Body of pancreas (tissue), 4 donors: Measurements from ENCODE around the gene CERK. TPM values are rescaled to one million over a fixed set of nuclear protein-coding genes. Genes with fewer than 3 reads are reported as not detected.

Experiments
- ATAC-seq: fragments of 150-250 bp; one replicate; pipeline ENCODE4 v1.9.1; 2016
- DNase-seq, 4 donors: peaks; one replicate each; pipeline ENCODE4 v3.0.0-alpha.2; 2019
- H3K27ac ChIP-seq, 4 donors: fragments of 200-600 bp; sonication (generic); 1 replicate in 3 of 4; 2 replicates in 1 of 4; pipeline versions ENCODE4 v1.5.1 to v1.6.1; 2016 to 2019; ENCODE audit warnings: mild to moderate bottlenecking in 1 of 4, mixed read lengths in 1 of 4, moderate library complexity in 1 of 4
- H3K27me3 ChIP-seq, 2 donors: fragments of 200-600 bp; sonication (generic); one replicate each; pipeline ENCODE4 v1.6.0; 2016; ENCODE audit warnings: mild to moderate bottlenecking in 1 of 2
- H3K36me3 ChIP-seq, 2 donors: fragments of 200-600 bp; sonication (generic); replicated peaks in 1 of 2; 2 replicates each; pipeline ENCODE4 v1.5.1; 2016; ENCODE audit warnings: low read depth in 2 of 2; ENCODE audit not compliant: insufficient read depth in 1 of 2
- H3K4me1 ChIP-seq: fragments of 200-600 bp; sonication (generic); one replicate; pipeline ENCODE4 v1.6.0; 2016
- H3K4me3 ChIP-seq, 2 donors: fragments of 200-600 bp; sonication (generic); 1 replicate in 1 of 2; 2 replicates in 1 of 2; pipeline ENCODE4 v1.5.1; 2016 to 2019
- H3K9me3 ChIP-seq, 3 donors: fragments of 200-600 bp; sonication (generic); 1 replicate in 2 of 3; 2 replicates in 1 of 3; pipeline ENCODE4 v1.5.1; 2016
- CTCF ChIP-seq, 7 experiments: fragments of 450-650 bp in 4 of 7; fragments of 200-600 bp in 3 of 7; sonication (generic) in 3 of 7; IDR thresholded peaks; one replicate each; pipeline ENCODE4 v1.5.1; 2016 to 2019; ENCODE audit warnings: antibody characterized with exemption in 7 of 7
- POLR2A ChIP-seq, 3 donors: fragments of 450-650 bp; IDR thresholded peaks; one replicate each; pipeline ENCODE4 v1.6.1; 2016; ENCODE audit warnings: antibody characterized with exemption in 3 of 3, mild to moderate bottlenecking in 2 of 3
- WGBS, 2 donors: methylation state at CpG; one replicate each; pipeline ENCODE4 v1.1.5; 2017; 5-methylcytosine and 5-hydroxymethylcytosine counted together
- intact Hi-C: fragments of 100-400 bp; cut with DNase I; formaldehyde crosslinking; loops from one replicate; pipeline ENCODE4 v1.15.1; 2023
- total RNA-seq, 2 donors: library from RNA; depleted of rRNA; stranded (reverse); fragments of >200 nt; gene quantifications; one replicate each; pipeline ENCODE4 v1.1.0, GENCODE V29; 2016

Gene CERK
- total RNA-seq, 2 donors from 2014 or later, result 33.6 to 46.4 TPM

GRCh38 chr22:46665151-46665695, 72.8 kb downstream of the CERK start:
- ATAC-seq, result no peak
- TF ChIP-seq POLR2A (IDR thresholded peaks at IDR 0.05), result no peak
- TF ChIP-seq CTCF (IDR thresholded peaks at IDR 0.05), result no peak
- H3K4me3 ChIP-seq, result no peak overlapping the region
- 91 to 97% methylated on average over 16 to 19 of the region's 21 CpGs for WGBS, 2 donors
- H3K36me3 ChIP-seq, result peaks cover 0 to 12% of the 10 kb centered on the region in 2 donors
- H3K4me1 ChIP-seq, result peaks cover 13% of the 10 kb centered on the region
- no peaks in the 10 kb centered on the region for H3K9me3 ChIP-seq
- H3K27ac ChIP-seq, result no peak overlapping the region
- H3K27me3 ChIP-seq, result no peaks in the 10 kb centered on the region
- no peak for DNase-seq
- intact Hi-C loops, result loop anchor here (10.0 kb wide), 1 partner anchor 100 kb away; no protein-coding TSS in a partner anchor

- Histone ChIP-seq H3K36me3 (peaks cover 0 to 12% of the 10 kb centered on the region in 2 donors), H3K9me3 (no peaks in the 10 kb centered on the region), H3K4me1 (peaks cover 19% of the 10 kb centered on the region), H3K4me3 (no peak overlapping the region), H3K27ac (no peak overlapping the region), H3K27me3 (no peaks in the 10 kb centered on the region)
- WGBS, 2 donors, result 92 to 100% methylated on average over 2 to 11 of the region's 13 CpGs
- TF ChIP-seq CTCF (IDR thresholded peaks at IDR 0.05) (no peak), POLR2A (IDR thresholded peaks at IDR 0.05) (no peak)
- intact Hi-C loops, result loop anchor here (10.0 kb wide), 1 partner anchor 100 kb away; no protein-coding TSS in a partner anchor
- DNase-seq, result no peak
- no peak for ATAC-seq
Measured at GRCh38 chr22:46664301-46664855, 73.7 kb downstream of the CERK start.

- no peak overlapping the region for H3K27ac ChIP-seq
- no peak for DNase-seq
- ATAC-seq, result no peak
- TF ChIP-seq POLR2A (IDR thresholded peaks at IDR 0.05) (no peak), CTCF (IDR thresholded peaks at IDR 0.05) (no peak)
- no peaks in the 10 kb centered on the region for H3K9me3 ChIP-seq
- 92 to 100% methylated on average over 5 to 28 of the region's 28 CpGs for WGBS, 2 donors
- H3K4me1 ChIP-seq, result peaks cover 19% of the 10 kb centered on the region
- intact Hi-C loops, result loop anchor here (10.0 kb wide), 1 partner anchor 99 kb away; no protein-coding TSS in a partner anchor
- no peak overlapping the region for H3K4me3 ChIP-seq
- no peaks in the 10 kb centered on the region for H3K27me3 ChIP-seq
- peaks cover 0 to 9% of the 10 kb centered on the region in 2 donors for H3K36me3 ChIP-seq
Measured at GRCh38 chr22:46663436-46664100, 74.5 kb downstream of the CERK start.

GRCh38 chr22:46663001-46663400, 75.1 kb downstream of the CERK start:
- ATAC-seq, result no peak
- H3K27me3 ChIP-seq, result no peaks in the 10 kb centered on the region
- H3K4me1 ChIP-seq, result peaks cover 19% of the 10 kb centered on the region
- 93 to 95% methylated on average over 11 to 23 of the region's 26 CpGs for WGBS, 2 donors
- DNase-seq, result no peak
- H3K9me3 ChIP-seq, result no peaks in the 10 kb centered on the region
- no peak for TF ChIP-seq POLR2A (IDR thresholded peaks at IDR 0.05)
- no peak for TF ChIP-seq CTCF (IDR thresholded peaks at IDR 0.05)
- no peak overlapping the region for H3K27ac ChIP-seq
- no peak overlapping the region for H3K4me3 ChIP-seq
- H3K36me3 ChIP-seq, result peaks cover 0 to 6% of the 10 kb centered on the region in 2 donors
- intact Hi-C loops, result loop anchor here (10.0 kb wide), 1 partner anchor 98 kb away; no protein-coding TSS in a partner anchor
